SH-SY5Y (cell line): Measurements from ENCODE around the gene SLC45A3.

Source experiments
- GATA2 ChIP-seq: IDR thresholded peaks from 2 replicates; pipeline ENCODE4 v1.6.1; 2011; ENCODE audit warnings: mild to moderate bottlenecking, low read depth, low read length
- GATA3 ChIP-seq: IDR thresholded peaks from 2 replicates; pipeline ENCODE4 v1.6.1; 2011; ENCODE audit warnings: low read depth, mild to moderate bottlenecking, low read length, moderate library complexity

GRCh38 chr1:205669341-205670149 lies 10.8 kb downstream of the SLC45A3 start:
- TF ChIP-seq GATA3 (no peak), GATA2 (no peak)
